Left kidney (tissue), 2 donors: Measurements from ENCODE around the gene INTS12. TPM values are rescaled to one million over a fixed set of nuclear protein-coding genes. Genes with fewer than 3 reads are reported as not detected.
"Not testable (repeated sequence)": the region's sequence is repeated elsewhere in the genome, so short reads cannot be mapped to it uniquely, and the experiment has no call there.

Experiments used
- DNase-seq: peaks from one replicate; pipeline ENCODE4 v3.0.0-alpha.2; 2013
- polyA plus RNA-seq: library from polyadenylated mRNA; unstranded; fragments of 120-200 nt; gene quantifications from one replicate; pipeline ENCODE4 v1.2.1, GENCODE V29; 2013; ENCODE audit not compliant: insufficient read length

The INTS12 gene
- polyA plus RNA-seq, 1 donor: 37.7 TPM

DNA sequence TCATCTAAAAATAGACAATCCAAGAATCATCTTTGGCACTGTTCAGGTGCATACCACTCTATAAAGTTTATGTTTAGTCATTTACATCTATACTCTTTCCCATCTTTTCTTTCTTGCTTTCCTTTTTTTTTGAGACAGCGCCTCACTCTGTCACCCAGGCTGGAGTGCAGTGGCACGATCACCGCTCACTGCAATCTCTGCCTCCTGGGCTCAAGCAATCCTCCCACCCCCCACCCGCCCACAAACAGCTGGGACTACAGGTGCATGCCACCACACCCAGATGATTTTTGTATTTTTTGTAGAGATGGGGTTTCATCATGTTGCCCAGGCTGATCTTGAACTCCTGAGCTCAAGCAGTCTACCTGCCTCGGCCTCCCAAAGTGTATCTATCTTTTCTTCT is 13.7 kb downstream of the INTS12 start:
- DNase-seq: not testable (repeated sequence)

DNA sequence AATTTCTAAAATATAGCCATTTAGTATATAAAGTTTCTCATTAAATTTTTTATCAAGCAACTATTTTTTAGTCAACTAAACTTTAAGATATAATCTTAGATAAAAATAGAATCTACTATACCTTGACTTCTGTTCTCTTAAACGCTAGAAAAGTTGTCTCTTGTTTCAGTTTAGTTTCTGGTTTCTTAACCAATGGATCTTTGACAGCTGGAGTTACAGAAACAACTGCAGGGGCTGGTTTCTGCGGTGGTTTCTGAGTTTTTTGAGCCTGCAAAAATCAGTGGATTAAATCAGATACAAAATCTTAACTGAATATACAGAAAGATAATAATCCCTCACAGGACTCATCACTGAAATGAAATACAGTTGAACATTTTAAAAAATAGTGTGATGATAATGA is 21.9 kb downstream of the INTS12 start:
- no peak for DNase-seq

DNA sequence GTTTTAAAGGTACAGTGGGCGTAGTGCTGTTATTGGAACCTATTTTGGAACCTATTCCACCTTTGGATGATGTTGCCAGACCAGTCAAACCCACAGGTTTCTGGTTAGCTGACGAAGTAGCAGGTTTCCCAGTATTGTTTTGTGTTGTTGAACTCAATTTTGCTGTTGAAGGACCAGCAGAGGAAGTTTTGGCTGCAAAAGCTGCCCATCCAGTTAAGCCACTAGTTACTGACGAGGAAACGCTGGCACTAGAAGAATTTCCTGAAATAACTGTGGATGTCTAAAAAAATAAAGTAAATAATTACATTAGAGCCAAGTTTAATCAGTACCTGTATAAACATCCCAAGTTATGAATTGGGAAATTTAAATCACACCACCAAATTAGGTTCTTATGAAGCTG is 25.5 kb downstream of the INTS12 start:
- DNase-seq: peak; percentile 6

DNA sequence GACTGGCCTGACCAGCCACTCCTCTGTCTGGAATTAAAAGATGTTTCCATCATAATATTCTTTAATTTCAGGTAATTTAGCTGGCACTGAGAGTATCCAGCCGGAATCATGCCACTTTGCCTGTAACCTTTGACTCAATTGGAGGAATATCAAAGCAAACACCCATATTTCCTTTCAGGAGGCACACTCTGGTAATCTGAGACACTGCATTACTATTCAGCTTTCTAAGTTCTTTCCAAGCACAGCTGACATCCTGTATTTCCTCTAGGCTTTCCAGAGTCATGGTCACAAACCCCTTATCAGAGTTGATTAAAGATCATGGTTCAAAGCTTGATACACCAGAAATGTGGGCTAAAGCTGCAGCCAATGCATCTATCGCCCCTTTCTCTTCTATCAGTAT is 29.3 kb downstream of the INTS12 start:
- DNase-seq: no peak

DNA sequence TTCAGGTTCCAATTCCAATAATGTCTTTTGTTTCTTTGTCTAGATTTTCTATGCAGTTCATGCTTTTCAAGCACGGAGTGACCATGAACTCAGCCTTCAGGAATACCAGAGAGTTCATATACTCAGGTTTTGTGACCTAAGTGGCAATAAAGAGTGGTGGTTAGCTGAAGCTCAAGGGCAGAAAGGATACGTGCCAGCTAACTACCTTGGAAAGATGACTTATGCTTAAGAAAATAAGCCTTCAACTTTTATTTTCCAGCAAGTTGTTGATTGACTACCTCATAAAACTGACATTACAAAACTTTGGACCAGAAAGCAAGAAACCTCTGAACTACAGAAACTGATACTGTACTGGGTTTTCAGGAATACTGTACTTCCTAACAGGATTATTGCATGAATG is 30.8 kb downstream of the INTS12 start:
- no peak for DNase-seq

DNA sequence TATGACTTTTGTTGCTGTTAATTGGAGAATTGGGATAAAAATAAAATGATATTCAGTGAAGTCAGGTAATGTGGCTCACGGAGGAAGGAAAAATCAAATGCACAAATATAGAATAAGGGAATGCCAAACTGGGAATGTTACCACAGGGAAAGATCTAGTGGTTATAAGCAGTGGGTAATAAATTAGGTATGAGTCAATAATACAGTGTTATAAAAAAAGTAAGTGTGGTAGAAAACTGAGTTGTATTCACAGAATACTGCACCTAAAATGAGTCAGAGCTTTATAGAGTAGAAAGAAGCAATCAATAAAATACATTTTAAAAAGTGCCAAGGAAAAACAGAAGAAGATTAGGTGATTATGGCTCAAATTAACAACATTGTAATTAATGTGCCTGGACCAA is 34.5 kb downstream of the INTS12 start:
- DNase-seq: no peak

DNA sequence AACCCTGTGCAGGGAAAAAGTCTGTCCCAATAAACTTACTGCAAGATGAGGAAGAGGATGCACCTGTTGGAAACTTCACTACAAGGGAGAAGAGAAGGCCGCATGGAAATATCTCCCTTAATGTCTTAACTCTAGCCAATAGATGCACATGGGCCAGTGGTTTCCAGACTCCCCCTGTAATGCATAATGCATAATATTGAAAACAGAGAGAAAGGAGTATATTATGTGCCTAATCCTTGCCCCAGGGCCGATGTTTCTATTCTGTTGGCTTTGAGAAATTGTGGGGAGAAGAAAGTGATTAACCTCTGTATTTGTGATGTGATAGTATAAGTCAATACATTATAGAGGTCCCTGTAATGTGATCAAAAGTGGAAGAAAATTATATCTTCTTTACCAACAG is 37.2 kb downstream of the INTS12 start:
- no peak for DNase-seq

DNA sequence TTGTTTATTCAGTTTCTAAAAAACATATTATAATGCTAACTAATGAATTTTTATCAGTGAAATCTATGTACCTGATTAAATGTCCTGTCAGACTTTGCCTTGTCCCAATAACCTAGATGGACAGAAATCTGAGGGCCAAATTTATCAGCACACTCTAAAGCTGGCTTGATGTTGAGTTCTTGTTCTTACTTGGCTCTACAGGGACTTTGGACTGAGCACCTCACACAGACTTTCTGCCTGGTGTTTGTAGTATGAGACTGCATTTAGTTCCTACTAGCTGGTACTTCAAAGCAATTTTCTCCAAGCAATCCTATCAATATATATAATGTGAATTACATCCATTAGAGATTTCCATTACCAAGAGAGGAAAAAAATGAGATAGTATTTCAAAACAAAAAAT is 37.8 kb downstream of the INTS12 start:
- DNase-seq: no peak

DNA sequence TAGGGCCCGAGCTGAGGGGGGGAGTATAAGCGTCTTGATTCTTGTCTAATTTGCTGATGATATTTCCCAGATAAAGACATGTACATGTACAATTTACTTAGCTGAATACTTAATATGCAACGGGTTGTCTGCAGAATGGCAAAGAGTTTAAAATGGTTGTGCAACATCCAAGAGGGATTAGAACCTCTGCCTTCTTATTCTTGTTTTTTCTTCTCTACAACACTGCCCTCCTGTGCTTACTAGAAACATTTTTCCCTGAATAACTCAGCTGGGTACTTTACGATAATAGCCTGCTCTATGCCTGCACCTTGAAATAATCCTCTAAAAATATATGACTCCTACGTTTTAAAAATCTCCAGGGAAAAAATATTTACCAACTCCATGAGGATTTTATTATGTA is 41.8 kb downstream of the INTS12 start:
- peak; percentile 10 for DNase-seq

DNA sequence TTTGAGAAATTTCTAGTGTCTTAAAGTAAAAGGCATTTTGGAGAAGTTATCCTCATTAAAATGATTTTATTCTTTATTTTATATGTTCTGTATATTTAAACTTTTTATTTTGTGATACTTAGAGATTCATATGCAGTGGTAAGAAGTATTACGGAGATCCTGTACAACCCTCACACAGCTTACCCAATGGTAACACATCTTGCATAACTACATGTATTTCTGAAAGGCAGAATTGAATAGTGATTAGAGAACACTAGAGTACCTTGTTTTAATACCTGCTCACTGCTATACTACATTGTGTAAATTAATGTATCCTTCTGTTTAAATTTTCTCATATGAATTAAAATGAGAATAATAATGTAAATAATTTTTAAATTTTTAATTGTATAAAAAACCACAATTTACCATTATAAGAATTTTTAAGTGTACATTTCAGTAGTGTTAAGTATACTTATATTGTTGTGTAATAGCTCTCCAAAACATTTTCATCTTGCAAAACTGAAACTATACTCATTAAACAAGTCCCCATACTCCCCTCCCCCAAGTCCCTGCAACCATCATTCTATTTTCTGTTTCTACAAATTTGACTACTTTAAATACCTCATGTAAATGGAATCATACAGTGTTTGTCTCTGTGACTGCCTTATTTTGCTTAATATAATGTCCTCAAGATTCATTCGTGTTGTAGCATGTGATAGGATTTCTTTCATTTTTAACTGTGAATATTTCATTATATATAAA is 45.4 kb downstream of the INTS12 start:
- DNase-seq: no peak

DNA sequence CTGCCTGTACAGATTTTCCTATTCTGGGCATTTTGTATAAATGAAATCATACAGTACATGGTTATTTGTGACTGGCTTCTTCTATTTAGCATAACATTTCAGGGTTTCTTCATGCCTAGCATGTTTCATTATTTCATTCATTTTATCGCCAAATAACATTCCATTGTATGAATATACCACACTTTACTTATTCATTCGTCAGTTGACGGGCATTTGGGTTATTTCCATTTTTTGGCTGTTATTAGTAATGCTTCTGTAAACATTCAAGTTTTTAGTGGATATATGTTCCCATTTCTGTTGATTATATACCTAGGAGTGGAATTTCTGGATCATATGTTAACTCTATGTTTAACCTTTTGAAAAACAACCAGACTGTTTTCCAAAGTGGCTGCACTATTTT is 47.5 kb downstream of the INTS12 start:
- DNase-seq: no peak

DNA sequence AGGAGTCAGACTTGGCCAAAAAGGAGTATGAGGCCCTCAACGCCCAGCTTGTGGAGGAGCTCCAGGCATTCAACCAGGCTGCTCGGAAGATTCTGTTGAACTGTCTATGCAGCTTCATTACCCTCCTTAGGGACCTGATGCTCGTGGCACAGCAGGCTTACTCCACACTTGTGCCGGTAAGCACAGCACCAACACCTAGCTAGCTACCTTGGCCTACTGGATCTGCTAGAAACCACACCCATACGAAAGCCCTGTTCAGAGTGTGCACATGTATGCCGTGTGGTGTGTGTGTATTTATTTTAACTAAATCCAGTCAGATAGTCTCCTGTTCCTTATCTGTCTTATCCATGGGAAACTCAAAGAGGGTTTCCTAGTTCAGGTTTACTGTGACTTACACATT is 49.3 kb downstream of the INTS12 start:
- no peak for DNase-seq

DNA sequence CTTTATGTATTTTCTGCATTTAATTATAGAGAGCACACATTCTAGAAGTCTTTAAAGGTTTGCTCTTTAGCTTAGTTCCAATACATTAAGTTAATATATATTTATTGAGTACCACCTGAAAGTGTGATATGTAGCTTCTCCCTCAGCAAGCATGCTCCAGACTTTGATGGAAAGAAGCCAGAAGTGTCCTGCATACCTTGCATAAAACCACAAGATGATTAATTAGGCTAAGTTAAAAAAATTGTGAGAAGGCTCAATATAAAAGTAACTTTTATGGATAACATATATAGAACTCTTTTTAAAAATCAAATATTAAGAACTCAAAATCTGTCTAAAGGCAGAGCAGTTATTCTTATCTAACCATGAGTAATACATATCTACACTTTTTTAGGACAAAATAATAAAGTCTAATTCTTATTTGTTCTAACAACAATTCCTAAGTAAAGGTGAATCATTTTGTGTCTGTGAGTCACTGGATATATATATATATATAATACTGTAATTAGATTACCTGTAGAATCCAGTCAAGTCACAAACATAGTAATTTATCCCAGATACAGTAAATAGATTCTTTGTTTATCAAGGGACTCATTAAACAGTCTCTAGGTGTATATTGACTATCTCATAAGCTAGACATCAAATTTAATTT is 51.2 kb downstream of the INTS12 start:
- DNase-seq: no peak

DNA sequence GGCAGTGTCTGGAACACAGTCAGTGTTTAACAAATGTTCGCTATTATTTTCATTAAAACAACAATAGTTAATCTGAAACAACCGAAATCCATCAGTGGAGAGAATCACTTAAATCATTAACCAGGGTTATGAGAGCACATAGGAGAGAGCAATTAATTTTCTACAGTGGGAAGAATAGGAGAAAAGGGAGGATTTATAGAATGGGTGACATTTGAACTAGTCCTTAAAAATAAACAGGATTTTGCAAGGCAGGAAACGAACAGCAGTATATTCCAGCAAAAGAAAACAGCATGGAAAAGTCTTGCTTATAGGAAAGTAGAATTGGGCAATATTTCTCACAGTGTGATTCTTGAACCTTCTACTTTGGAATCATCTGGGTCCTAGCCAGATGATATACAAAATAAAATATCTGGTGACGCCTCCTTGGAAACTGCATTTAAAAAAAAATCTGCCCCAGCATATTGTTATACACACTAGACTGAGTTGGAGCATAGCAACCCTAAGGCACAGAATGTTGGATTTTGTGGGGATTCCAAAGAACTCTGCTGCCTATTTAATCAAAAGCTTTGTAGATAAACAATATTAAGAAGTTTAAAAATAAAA is 56.1 kb downstream of the INTS12 start:
- DNase-seq: peak; percentile 37

DNA sequence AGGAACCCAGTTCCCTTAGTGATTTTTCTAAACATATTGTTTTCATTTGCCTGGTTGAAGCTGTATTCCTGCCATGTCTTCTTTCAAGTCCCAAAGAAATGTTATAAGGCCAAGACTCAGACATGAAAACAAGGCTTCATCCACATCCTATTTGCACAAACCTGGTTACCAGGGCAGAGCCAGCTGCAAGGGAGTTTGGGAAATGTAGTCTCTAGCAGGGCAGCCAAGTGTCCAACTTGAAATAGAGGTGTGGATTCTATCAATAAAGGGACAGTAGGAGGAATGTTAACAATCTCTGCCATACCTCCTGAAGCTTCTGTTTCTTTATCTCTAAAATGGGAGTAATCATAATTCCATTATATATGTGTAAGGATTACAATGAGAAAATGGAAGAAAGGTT is 56.6 kb downstream of the INTS12 start:
- DNase-seq: no peak

DNA sequence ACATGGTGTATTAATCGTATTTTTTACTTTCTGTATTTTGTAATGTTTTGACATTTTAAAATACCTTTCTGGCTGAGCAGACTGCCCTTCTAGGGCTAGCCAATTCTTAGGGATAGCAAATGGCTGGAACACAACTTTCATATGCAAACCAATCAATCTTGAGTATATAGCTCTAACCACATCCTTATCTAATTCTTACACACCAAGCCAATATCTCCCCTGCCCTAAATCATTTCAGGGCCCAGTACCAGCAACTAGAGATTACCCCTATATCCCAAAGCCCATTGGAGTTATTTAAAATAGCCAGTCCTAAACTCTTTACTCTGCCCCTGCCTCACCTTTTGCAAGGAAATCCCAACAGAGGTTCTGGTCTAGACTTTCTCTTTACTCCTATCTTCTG is 58.3 kb downstream of the INTS12 start:
- no peak for DNase-seq

DNA sequence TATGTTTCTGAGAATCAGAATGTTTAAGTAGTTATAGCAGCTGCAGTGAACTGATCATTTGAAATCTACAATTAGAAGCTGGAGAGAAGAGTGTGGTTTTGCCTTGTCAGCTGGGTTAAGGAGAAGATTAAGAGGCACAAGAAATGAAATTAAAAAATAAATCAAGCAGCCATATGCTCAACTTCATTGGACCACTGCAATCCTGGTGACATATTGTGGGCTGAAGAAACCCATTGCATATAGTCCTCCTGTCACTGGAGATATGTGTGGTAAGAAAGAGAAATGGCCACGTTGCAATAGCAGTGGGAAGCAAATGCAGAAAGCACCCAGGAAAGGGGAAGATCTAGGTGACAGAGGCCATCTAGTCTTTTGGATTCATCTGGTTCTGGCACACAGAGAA is 63.0 kb downstream of the INTS12 start:
- DNase-seq: no peak

DNA sequence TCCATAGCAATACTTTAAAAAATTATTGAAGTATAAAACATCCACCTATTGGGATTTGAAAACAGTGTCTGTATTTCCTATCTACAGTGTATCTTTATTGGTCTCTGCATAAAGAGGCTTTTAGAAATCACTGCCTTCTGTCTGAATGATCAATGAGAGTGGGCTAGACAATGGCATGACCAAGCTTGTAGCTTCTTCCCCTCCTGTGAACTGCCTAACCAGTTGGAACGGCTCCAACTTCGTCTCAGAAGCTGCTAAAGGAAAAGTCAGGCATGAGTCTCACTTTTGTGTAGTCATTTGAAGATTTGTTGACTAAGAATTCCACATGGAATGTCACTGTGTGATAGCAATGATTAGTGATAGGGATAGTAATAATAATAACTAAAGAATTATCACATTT is 64.2 kb downstream of the INTS12 start:
- DNase-seq: no peak

DNA sequence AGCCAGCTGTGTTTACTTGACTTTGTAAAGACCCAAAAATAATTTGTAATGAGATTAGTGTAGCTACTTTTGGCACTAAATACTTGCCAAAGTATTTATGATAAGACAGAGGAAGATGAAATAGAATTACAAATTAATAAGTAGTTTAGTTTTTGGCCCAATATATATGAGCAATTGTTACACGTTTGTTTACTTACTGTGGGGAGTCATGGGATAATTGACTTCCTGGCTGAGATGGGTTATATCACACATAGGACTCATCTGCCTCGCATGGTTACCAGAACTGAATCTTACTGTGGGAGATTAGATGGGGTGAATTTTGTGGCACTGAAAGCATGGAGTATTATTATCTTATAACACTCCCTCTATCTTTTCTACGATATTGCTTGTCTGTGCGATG is 66.6 kb downstream of the INTS12 start:
- DNase-seq: no peak

DNA sequence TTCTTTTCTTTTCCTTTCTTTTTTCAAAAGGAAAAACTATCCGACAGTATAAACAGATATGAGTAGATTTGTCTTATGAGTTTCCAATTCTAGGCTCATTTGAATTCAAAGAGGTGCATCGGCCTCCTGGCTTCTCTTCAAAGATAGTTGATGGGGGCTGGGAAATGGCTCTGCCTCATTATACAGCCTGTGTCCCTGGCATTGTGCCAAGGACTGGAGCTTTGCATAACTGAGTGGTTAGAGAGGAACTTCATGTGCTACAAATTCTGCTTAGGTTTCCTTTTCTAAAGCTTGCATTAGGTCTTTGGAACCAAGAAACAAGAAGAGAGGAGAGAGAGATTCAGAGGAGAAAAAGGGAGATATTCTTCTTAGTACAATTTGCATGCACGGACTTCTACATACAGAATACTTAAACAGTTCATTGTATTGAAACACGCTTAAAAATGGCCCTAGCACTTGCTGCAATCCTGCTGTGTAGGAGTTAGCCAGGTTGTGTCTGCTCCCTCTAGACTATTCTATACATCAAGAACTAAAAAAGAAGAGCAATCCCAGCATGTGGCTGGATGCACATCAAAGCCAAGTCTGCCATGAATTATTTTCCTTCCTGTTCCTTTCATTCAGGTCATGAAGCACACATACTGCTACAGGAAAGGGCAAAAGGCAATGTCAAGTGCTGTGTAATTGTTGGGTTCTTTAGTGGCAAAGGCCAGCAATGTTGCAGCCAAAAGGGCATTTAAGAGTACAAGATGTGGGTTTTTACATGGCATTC is 70.9 kb downstream of the INTS12 start:
- no peak for DNase-seq

DNA sequence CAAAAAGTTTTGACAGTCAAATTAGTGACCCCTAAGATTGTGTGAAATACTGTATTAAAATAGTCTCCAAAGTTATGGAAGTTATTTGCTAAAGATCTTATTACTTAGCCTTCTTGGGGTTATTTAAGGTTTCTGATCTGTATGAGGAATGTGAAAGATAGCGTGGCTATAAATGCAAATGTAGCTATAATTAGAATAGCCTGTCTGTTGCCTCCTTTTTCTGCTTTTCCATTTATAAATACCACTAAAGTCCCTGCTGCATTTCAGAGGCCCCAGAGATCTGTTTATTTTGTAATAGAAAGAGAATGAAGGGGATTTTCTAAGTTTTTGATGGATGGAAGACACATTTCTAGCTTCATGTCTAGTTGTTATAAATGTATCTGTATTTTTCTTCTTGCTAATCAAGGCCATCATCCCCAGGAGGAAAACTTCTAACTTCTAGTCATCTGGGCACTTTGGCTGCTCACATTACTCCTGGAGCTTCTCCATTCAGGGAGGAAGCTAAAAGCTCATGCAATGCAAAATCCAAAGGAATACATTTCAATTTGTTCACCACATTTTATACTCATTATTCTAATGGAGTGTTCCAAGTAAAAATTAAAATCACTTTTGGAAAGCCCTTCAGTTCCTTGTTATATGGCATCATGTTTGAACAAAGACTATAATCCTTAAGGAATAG is 73.9 kb downstream of the INTS12 start:
- no peak for DNase-seq

DNA sequence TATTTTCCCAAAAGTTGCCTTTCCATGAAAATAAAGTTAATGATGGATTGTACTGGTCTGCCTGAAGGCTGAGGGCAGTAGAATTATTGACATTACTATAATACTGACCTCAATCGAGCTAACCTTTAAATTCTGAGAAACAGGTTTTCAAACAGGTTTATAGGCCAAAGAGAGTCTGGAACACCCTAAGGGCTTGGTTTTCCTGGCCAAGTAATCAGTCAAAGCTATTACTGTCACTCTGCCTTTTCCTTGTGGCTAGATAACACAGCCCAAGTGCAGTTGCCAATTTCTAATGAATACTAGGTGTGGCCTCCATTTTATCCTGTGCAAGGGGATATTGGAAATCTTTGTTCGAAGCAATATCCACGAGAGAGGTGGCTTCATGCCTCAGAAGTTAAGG is 75.2 kb downstream of the INTS12 start:
- no peak for DNase-seq
